WTC11 (cell line): ENCODE data around the gene SETD1A.

Experiments used
- CREB1 ChIP-seq: sonication (generic); formaldehyde crosslinking; IDR thresholded peaks from 2 replicates; pipeline ENCODE4 v1.8.0; 2023; ENCODE audit warnings: mild to moderate bottlenecking, missing genetic modification reagents
- MAX ChIP-seq: sonication (generic); formaldehyde crosslinking; IDR thresholded peaks from 2 replicates; pipeline ENCODE4 v1.8.0; 2022; ENCODE audit warnings: mild to moderate bottlenecking, missing genetic modification reagents
- RORB ChIP-seq: fragments of 250-450 bp; sonication (Bioruptor Pico); IDR thresholded peaks from 2 replicates; pipeline ENCODE4 v1.9.0; 2021; ENCODE audit warnings: mild to moderate bottlenecking
- TCF7 ChIP-seq: sonication (generic); formaldehyde crosslinking; IDR thresholded peaks from 2 replicates; pipeline ENCODE4 v1.8.0; 2022; ENCODE audit warnings: mild to moderate bottlenecking, low read depth, missing genetic modification reagents, moderate library complexity
- ZBTB43 ChIP-seq: sonication (generic); formaldehyde crosslinking; IDR thresholded peaks from 2 replicates; pipeline ENCODE4 v1.8.1; 2023; ENCODE audit warnings: mild to moderate bottlenecking, missing genetic modification reagents
- ZNF396 ChIP-seq: fragments of 250-450 bp; sonication (Bioruptor Pico); IDR thresholded peaks from 2 replicates; pipeline ENCODE4 v1.8.0; 2021; ENCODE audit warnings: mild to moderate bottlenecking, moderate library complexity, borderline replicate concordance
- ZNF423 ChIP-seq: fragments of 250-450 bp; sonication (Bioruptor Pico); IDR thresholded peaks from 2 replicates; pipeline ENCODE4 v2.1.2; 2022; ENCODE audit warnings: mild to moderate bottlenecking, moderate library complexity
- TF ChIP-seq, protein P1 (sequence below): fragments of 200-600 bp; IDR thresholded peaks from 2 replicates; pipeline ENCODE4 v1.8.0; 2022; ENCODE audit warnings: antibody characterized with exemption
- TF ChIP-seq, protein P2 (sequence below): fragments of 250-450 bp; sonication (Bioruptor Pico); IDR thresholded peaks from 2 replicates; pipeline ENCODE4 v1.9.0; 2021; ENCODE audit warnings: mild to moderate bottlenecking

DNA sequence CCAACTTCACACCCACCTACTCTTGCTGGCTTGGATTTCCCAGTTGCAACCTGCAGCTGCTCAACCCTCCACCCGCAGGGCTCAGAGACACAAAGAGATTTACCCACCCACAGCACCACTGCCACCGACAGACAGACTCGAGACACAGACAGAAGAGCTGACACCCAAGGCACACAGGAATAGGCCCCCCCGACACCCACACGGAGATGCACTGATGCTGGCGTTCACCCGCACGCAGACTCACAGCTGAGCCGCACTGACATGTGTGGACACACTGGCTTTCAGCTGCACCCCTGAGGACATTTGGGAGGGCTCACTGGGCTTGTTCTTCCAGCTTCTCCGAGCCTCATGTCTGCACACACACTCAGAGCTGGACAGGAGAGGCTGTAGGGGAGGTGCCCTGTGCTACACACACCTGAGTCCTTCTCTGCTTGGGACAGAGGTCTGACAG, 44.7 kb downstream of the SETD1A start:
- TF ChIP-seq, protein P1, sequence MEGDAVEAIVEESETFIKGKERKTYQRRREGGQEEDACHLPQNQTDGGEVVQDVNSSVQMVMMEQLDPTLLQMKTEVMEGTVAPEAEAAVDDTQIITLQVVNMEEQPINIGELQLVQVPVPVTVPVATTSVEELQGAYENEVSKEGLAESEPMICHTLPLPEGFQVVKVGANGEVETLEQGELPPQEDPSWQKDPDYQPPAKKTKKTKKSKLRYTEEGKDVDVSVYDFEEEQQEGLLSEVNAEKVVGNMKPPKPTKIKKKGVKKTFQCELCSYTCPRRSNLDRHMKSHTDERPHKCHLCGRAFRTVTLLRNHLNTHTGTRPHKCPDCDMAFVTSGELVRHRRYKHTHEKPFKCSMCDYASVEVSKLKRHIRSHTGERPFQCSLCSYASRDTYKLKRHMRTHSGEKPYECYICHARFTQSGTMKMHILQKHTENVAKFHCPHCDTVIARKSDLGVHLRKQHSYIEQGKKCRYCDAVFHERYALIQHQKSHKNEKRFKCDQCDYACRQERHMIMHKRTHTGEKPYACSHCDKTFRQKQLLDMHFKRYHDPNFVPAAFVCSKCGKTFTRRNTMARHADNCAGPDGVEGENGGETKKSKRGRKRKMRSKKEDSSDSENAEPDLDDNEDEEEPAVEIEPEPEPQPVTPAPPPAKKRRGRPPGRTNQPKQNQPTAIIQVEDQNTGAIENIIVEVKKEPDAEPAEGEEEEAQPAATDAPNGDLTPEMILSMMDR: no peak
- TF ChIP-seq RORB (CRISPR knock-in tag): no peak
- no peak for TF ChIP-seq MAX (CRISPR knock-in tag)
- TF ChIP-seq, protein P2, sequence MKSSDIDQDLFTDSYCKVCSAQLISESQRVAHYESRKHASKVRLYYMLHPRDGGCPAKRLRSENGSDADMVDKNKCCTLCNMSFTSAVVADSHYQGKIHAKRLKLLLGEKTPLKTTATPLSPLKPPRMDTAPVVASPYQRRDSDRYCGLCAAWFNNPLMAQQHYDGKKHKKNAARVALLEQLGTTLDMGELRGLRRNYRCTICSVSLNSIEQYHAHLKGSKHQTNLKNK (CRISPR knock-in tag): no peak
- TF ChIP-seq CREB1 (CRISPR knock-in tag): no peak
- no peak for TF ChIP-seq ZNF396
- no peak for TF ChIP-seq TCF7 (CRISPR knock-in tag)
- no peak for TF ChIP-seq ZNF423 (CRISPR knock-in tag)
- TF ChIP-seq ZBTB43 (CRISPR knock-in tag): no peak
